ENCODE measurements around the gene TMEM263.
"Not testable (repeated sequence)": the region's sequence is repeated elsewhere in the genome, so short reads cannot be mapped to it uniquely, and the experiment has no call there.

Gene TMEM263

GRCh38 chr12:106982229-106982628 is 26.5 kb downstream of the TMEM263 start:
- Histone ChIP-seq H3K27ac (no peak overlapping the region), H3K4me1 (peaks cover 23% of the 10 kb centered on the region), H4K20me1 (no peaks in the 10 kb centered on the region), H3K9ac (no peak overlapping the region), H3K36me3 (peaks cover 28% of the 10 kb centered on the region), H3K9me3 (no peaks in the 10 kb centered on the region), H3K4me3 (no peak overlapping the region), H3K4me2 (no peak overlapping the region), H3K27me3 (no peaks in the 10 kb centered on the region)
- no peak for TF ChIP-seq Cebpa-rat (IDR thresholded peaks at IDR 0.05)

GRCh38 chr12:106984588-106985137 is 29.0 kb downstream of the TMEM263 start:
- no peak overlapping the region for H3K27ac ChIP-seq

GRCh38 chr12:106985479-106985878 is 29.8 kb downstream of the TMEM263 start:
- H3K27me3 ChIP-seq: no peaks in the 10 kb centered on the region
- no peaks in the 10 kb centered on the region for H4K20me1 ChIP-seq
- H3K9me3 ChIP-seq: no peaks in the 10 kb centered on the region
- H3K27ac ChIP-seq: no peak overlapping the region
- H3K4me2 ChIP-seq: peak overlapping the region; percentile 79
- TF ChIP-seq Cebpa-rat (IDR thresholded peaks at IDR 0.05): no peak
- H3K36me3 ChIP-seq: peaks cover 14% of the 10 kb centered on the region
- no peak overlapping the region for H3K4me3 ChIP-seq
- peaks cover 23% of the 10 kb centered on the region for H3K4me1 ChIP-seq
- H3K9ac ChIP-seq: no peak overlapping the region

More at GRCh38 chr12:106984588-106985137, 29.0 kb downstream of the TMEM263 start:
- Histone ChIP-seq H3K4me1 (peaks cover 23% of the 10 kb centered on the region), H3K9me3 (no peaks in the 10 kb centered on the region), H3K36me3 (peaks cover 14% of the 10 kb centered on the region), H3K27me3 (no peaks in the 10 kb centered on the region), H3K4me2 (peak overlapping the region; percentile 1; the same call in 1 of the 2 replicates), H4K20me1 (no peaks in the 10 kb centered on the region), H3K4me3 (no peak overlapping the region), H3K9ac (no peak overlapping the region)
- TF ChIP-seq Cebpa-rat (IDR thresholded peaks at IDR 0.05): no peak

- Histone ChIP-seq H3K27ac (no peak overlapping the region), H4K20me1 (no peaks in the 10 kb centered on the region), H3K9me3 (no peaks in the 10 kb centered on the region), H3K9ac (peak overlapping the region; percentile 84), H3K36me3 (peaks cover 14% of the 10 kb centered on the region), H3K4me1 (peaks cover 23% of the 10 kb centered on the region), H3K27me3 (no peaks in the 10 kb centered on the region), H3K4me3 (peak overlapping the region; percentile 84), H3K4me2 (peak overlapping the region; percentile 79)
- no peak for TF ChIP-seq Cebpa-rat (IDR thresholded peaks at IDR 0.05)
Observed at GRCh38 chr12:106986135-106986534, 30.4 kb downstream of the TMEM263 start.

- Histone ChIP-seq H4K20me1 (no peaks in the 10 kb centered on the region), H3K27ac (peak within 1 kb of the TSS; percentile 69), H3K36me3 (peaks cover 14% of the 10 kb centered on the region), H3K4me3 (peak within 1 kb of the TSS; percentile 84), H3K4me2 (peak within 1 kb of the TSS; percentile 79), H3K9ac (peak within 1 kb of the TSS; percentile 84), H3K27me3 (no peaks in the 10 kb centered on the region), H3K4me1 (peaks cover 23% of the 10 kb centered on the region), H3K9me3 (no peaks in the 10 kb centered on the region)
- TF ChIP-seq Cebpa-rat (IDR thresholded peaks at IDR 0.05): no peak
Observed at GRCh38 chr12:106986625-106987389, 31.1 kb downstream of the TMEM263 start, which contains the start of gene MTERF2. MTERF2 (minus strand) TSS chr12:106987146; CDS start chr12:106978714, 8,432 bp downstream.

- Histone ChIP-seq H3K9me3 (no peaks in the 10 kb centered on the region), H3K27me3 (no peaks in the 10 kb centered on the region), H3K36me3 (peaks cover 14% of the 10 kb centered on the region), H3K9ac (no peak overlapping the region), H4K20me1 (no peaks in the 10 kb centered on the region), H3K4me1 (peaks cover 23% of the 10 kb centered on the region), H3K27ac (no peak overlapping the region), H3K4me3 (no peak overlapping the region), H3K4me2 (peak overlapping the region; percentile 79)
- no peak for TF ChIP-seq Cebpa-rat (IDR thresholded peaks at IDR 0.05)
Observed at GRCh38 chr12:106987846-106988245, 32.1 kb downstream of the TMEM263 start.

- no peak overlapping the region for H3K4me3 ChIP-seq
- no peak overlapping the region for H3K4me2 ChIP-seq
- H3K27ac ChIP-seq: no peak overlapping the region
- no peaks in the 10 kb centered on the region for H4K20me1 ChIP-seq
- no peak overlapping the region for H3K9ac ChIP-seq
- H3K36me3 ChIP-seq: peaks cover 34% of the 10 kb centered on the region
- no peaks in the 10 kb centered on the region for H3K27me3 ChIP-seq
- H3K9me3 ChIP-seq: no peaks in the 10 kb centered on the region
- H3K4me1 ChIP-seq: no peaks in the 10 kb centered on the region
- TF ChIP-seq Cebpa-rat (IDR thresholded peaks at IDR 0.05): no peak
Observed at GRCh38 chr12:106994579-106995220, 39.0 kb downstream of the TMEM263 start.

GRCh38 chr12:106996102-106996501 is 40.4 kb downstream of the TMEM263 start:
- H3K9me3 ChIP-seq, H3K4me1 ChIP-seq, H4K20me1 ChIP-seq, H3K4me3 ChIP-seq, H3K9ac ChIP-seq, H3K27me3 ChIP-seq, H3K27ac ChIP-seq, H3K4me2 ChIP-seq: not testable (repeated sequence)
- peaks cover 44% of the 10 kb centered on the region for H3K36me3 ChIP-seq

- no peaks in the 10 kb centered on the region for H3K27me3 ChIP-seq
- no peak overlapping the region for H3K4me3 ChIP-seq
- no peak overlapping the region for H3K4me2 ChIP-seq
- no peak overlapping the region for H3K9ac ChIP-seq
- peaks cover 55% of the 10 kb centered on the region for H3K36me3 ChIP-seq
- H3K27ac ChIP-seq: no peak overlapping the region
- no peaks in the 10 kb centered on the region for H4K20me1 ChIP-seq
- peaks cover 6% of the 10 kb centered on the region; the same call in 1 of the 2 replicates for H3K9me3 ChIP-seq
- no peak for TF ChIP-seq Cebpa-rat (IDR thresholded peaks at IDR 0.05)
- no peaks in the 10 kb centered on the region for H3K4me1 ChIP-seq
Observed at GRCh38 chr12:106997916-106998315, 42.2 kb downstream of the TMEM263 start.

- H3K9ac ChIP-seq: no peak overlapping the region
- peaks cover 6% of the 10 kb centered on the region; the same call in 1 of the 2 replicates for H3K9me3 ChIP-seq
- no peak for TF ChIP-seq Cebpa-rat (IDR thresholded peaks at IDR 0.05)
- H3K27ac ChIP-seq: no peak overlapping the region
- H3K4me2 ChIP-seq: no peak overlapping the region
- peaks cover 55% of the 10 kb centered on the region for H3K36me3 ChIP-seq
- no peaks in the 10 kb centered on the region for H3K27me3 ChIP-seq
- no peaks in the 10 kb centered on the region for H3K4me1 ChIP-seq
- no peak overlapping the region for H3K4me3 ChIP-seq
- H4K20me1 ChIP-seq: no peaks in the 10 kb centered on the region
Observed at GRCh38 chr12:106999446-106999845, 43.7 kb downstream of the TMEM263 start.

GRCh38 chr12:107002665-107003064 is 47.0 kb downstream of the TMEM263 start:
- peaks cover 32% of the 10 kb centered on the region for H3K36me3 ChIP-seq
- H3K4me2 ChIP-seq, H3K4me1 ChIP-seq, H4K20me1 ChIP-seq, H3K4me3 ChIP-seq, H3K9ac ChIP-seq, H3K27ac ChIP-seq, H3K27me3 ChIP-seq, H3K9me3 ChIP-seq: not testable (repeated sequence)
